ENCODE results near the gene GPR17. TPM values are rescaled to one million over a fixed set of nuclear protein-coding genes. Genes with fewer than 3 reads are reported as not detected.

The GPR17 gene
- total RNA-seq, 1 experiment from 2014 or later, result not detected

GRCh38 chr2:127652786-127653357, 6.9 kb downstream of the GPR17 start:
- ChIA-PET CTCF (interaction anchor here (2.8 kb wide), 1 partner anchor 62 kb away, joined by 13 read pairs; no protein-coding TSS in a partner anchor), POLR2A (no interaction called here)
- Histone ChIP-seq H3K4me3 (ENCODE audit: low read depth in 2 of 2, low read length in 2 of 2) (no peak overlapping the region), H3K4me1 (ENCODE audit: control insufficient read depth, insufficient read depth, low read length) (0 out of 2 replicates have a peak, but pooled peaks cover 4% of the 10 kb centered on the region), H3K27ac (ENCODE audit: low read length) (no peak overlapping the region), H3K27me3 (ENCODE audit: control insufficient read depth, insufficient read depth, low read length) (no peaks in the 10 kb centered on the region), H3K36me3 (ENCODE audit: control insufficient read depth, insufficient read depth, low read length) (no peaks in the 10 kb centered on the region), H3K9me3 (ENCODE audit: control insufficient read depth, insufficient read depth, low read depth, low read length) (no peaks in the 10 kb centered on the region)
- no peak for TF ChIP-seq SIN3A (IDR thresholded peaks at IDR 0.05; ENCODE audit: borderline replicate concordance, insufficient read depth, low read depth, low read length)
- no peak for TF ChIP-seq TCF7L2 (IDR thresholded peaks at IDR 0.05; ENCODE audit: low read depth, low read length)
- TF ChIP-seq CTCF (IDR thresholded peaks at IDR 0.05), result no peak
- TF ChIP-seq POLR2AphosphoS5 (IDR thresholded peaks at IDR 0.05; ENCODE audit: low read depth, low read length), result no peak
- BruUV-seq (replicated peaks), result no TSS peak
- DNase-seq (ENCODE audit: low read depth, low spot score) (no peak), ATAC-seq (no peak)
- intact Hi-C loops (cut with micrococcal nuclease; ENCODE audit: unreplicated experiment) (no loop called here), in situ Hi-C loops (cut with HindIII; ENCODE audit: low pct_unique_long_range_greater_than_20kb, low sequenced_read_pairs) (no loop called here)

- ChIA-PET POLR2A (no interaction called here), CTCF (interaction anchor here (2.8 kb wide), 1 partner anchor 63 kb away, joined by 13 read pairs; no protein-coding TSS in a partner anchor)
- H3K9me3 ChIP-seq (ENCODE audit: control insufficient read depth, insufficient read depth, low read depth, low read length), result no peaks in the 10 kb centered on the region
- in situ Hi-C loops (cut with HindIII; ENCODE audit: low pct_unique_long_range_greater_than_20kb, low sequenced_read_pairs), result no loop called here
- DNase-seq (ENCODE audit: low read depth, low spot score) (no peak), ATAC-seq (no peak)
- intact Hi-C loops (cut with micrococcal nuclease; ENCODE audit: unreplicated experiment), result no loop called here
- no peaks in the 10 kb centered on the region for H3K36me3 ChIP-seq (ENCODE audit: control insufficient read depth, insufficient read depth, low read length)
- no TSS peak for BruUV-seq (replicated peaks)
- H3K27ac ChIP-seq (ENCODE audit: low read length), result no peak overlapping the region
- H3K4me3 ChIP-seq (ENCODE audit: low read depth in 2 of 2, low read length in 2 of 2), result no peak overlapping the region
- H3K4me1 ChIP-seq (ENCODE audit: control insufficient read depth, insufficient read depth, low read length), result 0 out of 2 replicates have a peak, but pooled peaks cover 4% of the 10 kb centered on the region
- no peaks in the 10 kb centered on the region for H3K27me3 ChIP-seq (ENCODE audit: control insufficient read depth, insufficient read depth, low read length)
- TF ChIP-seq SIN3A (IDR thresholded peaks at IDR 0.05; ENCODE audit: borderline replicate concordance, insufficient read depth, low read depth, low read length), result no peak
- no peak for TF ChIP-seq POLR2AphosphoS5 (IDR thresholded peaks at IDR 0.05; ENCODE audit: low read depth, low read length)
- TF ChIP-seq CTCF (IDR thresholded peaks at IDR 0.05), result no peak
- TF ChIP-seq TCF7L2 (IDR thresholded peaks at IDR 0.05; ENCODE audit: low read depth, low read length), result no peak
- TF ChIP-seq REST (IDR thresholded peaks at IDR 0.05; ENCODE audit: insufficient read depth in 1 of 2, low read depth in 2 of 2, low read length in 1 of 2), result no peak
Observed at GRCh38 chr2:127653421-127654083, 7.6 kb downstream of the GPR17 start.
